ENCODE results near the gene ASPHD2.

- TF ChIP-seq CTCF (IDR thresholded peaks at IDR 0.05) (no peak), POLR2A (IDR thresholded peaks at IDR 0.05) (no peak), POLR2AphosphoS5 (IDR thresholded peaks at IDR 0.05) (no peak)
Observed at GRCh38 chr22:26485013-26485412, 56.0 kb downstream of the ASPHD2 start.

Data from prostate gland (tissue), 2 donors.